Right atrium auricular region (tissue), 2 donors: ENCODE results near the gene KRT14. TPM values are rescaled to one million over a fixed set of nuclear protein-coding genes. Genes with fewer than 3 reads are reported as not detected.
"Not testable (repeated sequence)": the region's sequence is repeated elsewhere in the genome, so short reads cannot be mapped to it uniquely, and the experiment has no call there.

Source experiments
- DNase-seq: peaks from one replicate; pipeline ENCODE4 v3.0.0-alpha.2; 2019; ENCODE audit warnings: low spot score
- H3K27ac ChIP-seq, 2 donors: fragments of 200-600 bp; sonication (generic); 1 replicate in 1 of 2; 2 replicates in 1 of 2; pipeline ENCODE4 v1.5.1; 2016 to 2019
- H3K27me3 ChIP-seq, 2 donors: fragments of 200-600 bp; sonication (generic); one replicate each; pipeline versions ENCODE4 v1.5.1 to v1.6.0; 2017 to 2019
- H3K36me3 ChIP-seq: fragments of 200-600 bp; sonication (generic); one replicate; pipeline ENCODE4 v1.5.1; 2016
- H3K4me1 ChIP-seq, 2 donors: fragments of 200-600 bp; sonication (generic); one replicate each; pipeline versions ENCODE4 v1.5.1 to v1.6.0; 2017 to 2019
- H3K4me3 ChIP-seq, 2 donors: fragments of 200-600 bp; sonication (generic); 1 replicate in 1 of 2; 2 replicates in 1 of 2; pipeline ENCODE4 v1.5.1; 2017 to 2019; ENCODE audit warnings: mild to moderate bottlenecking in 1 of 2, moderate library complexity in 1 of 2
- H3K9me3 ChIP-seq, 2 donors: fragments of 200-600 bp; sonication (generic); one replicate each; pipeline ENCODE4 v1.5.1; 2019
- total RNA-seq, 2 donors: library from RNA; depleted of rRNA; stranded (reverse); fragments of >200 nt; gene quantifications; one replicate each; pipeline ENCODE4 v1.1.0, GENCODE V29; 2016
- TF ChIP-seq, protein P1 (sequence below), 2 donors: fragments of 200-600 bp; sonication (generic); IDR thresholded peaks; one replicate each; pipeline ENCODE4 v1.5.1; 2019; ENCODE audit warnings: antibody characterized with exemption in 2 of 2

Gene KRT14
- total RNA-seq, 2 donors from 2014 or later, result 20.3 TPM; not detected in 1

- DNase-seq, result no peak
- Histone ChIP-seq H3K36me3 (no peaks in the 10 kb centered on the region), H3K9me3 (peaks cover 5% of the 10 kb centered on the region in 2 donors), H3K4me1 (peaks cover 0 to 23% of the 10 kb centered on the region in 2 donors), H3K27ac (no peak overlapping the region), H3K4me3 (no peak overlapping the region), H3K27me3 (no peaks in the 10 kb centered on the region)
- TF ChIP-seq, protein P1, sequence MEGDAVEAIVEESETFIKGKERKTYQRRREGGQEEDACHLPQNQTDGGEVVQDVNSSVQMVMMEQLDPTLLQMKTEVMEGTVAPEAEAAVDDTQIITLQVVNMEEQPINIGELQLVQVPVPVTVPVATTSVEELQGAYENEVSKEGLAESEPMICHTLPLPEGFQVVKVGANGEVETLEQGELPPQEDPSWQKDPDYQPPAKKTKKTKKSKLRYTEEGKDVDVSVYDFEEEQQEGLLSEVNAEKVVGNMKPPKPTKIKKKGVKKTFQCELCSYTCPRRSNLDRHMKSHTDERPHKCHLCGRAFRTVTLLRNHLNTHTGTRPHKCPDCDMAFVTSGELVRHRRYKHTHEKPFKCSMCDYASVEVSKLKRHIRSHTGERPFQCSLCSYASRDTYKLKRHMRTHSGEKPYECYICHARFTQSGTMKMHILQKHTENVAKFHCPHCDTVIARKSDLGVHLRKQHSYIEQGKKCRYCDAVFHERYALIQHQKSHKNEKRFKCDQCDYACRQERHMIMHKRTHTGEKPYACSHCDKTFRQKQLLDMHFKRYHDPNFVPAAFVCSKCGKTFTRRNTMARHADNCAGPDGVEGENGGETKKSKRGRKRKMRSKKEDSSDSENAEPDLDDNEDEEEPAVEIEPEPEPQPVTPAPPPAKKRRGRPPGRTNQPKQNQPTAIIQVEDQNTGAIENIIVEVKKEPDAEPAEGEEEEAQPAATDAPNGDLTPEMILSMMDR (IDR thresholded peaks at IDR 0.05), result no peak
Measured at GRCh38 chr17:41544935-41545334, 41.8 kb downstream of the KRT14 start.

GRCh38 chr17:41544491-41544892 lies 42.2 kb downstream of the KRT14 start:
- Histone ChIP-seq H3K4me1 (peaks cover 0 to 20% of the 10 kb centered on the region in 2 donors), H3K27ac (no peak overlapping the region), H3K27me3 (no peaks in the 10 kb centered on the region), H3K36me3 (no peaks in the 10 kb centered on the region), H3K4me3 (no peak overlapping the region), H3K9me3 (peaks cover 5% of the 10 kb centered on the region in 2 donors)
- DNase-seq, result no peak
- TF ChIP-seq, protein P1 (IDR thresholded peaks at IDR 0.05), result no peak

DNA sequence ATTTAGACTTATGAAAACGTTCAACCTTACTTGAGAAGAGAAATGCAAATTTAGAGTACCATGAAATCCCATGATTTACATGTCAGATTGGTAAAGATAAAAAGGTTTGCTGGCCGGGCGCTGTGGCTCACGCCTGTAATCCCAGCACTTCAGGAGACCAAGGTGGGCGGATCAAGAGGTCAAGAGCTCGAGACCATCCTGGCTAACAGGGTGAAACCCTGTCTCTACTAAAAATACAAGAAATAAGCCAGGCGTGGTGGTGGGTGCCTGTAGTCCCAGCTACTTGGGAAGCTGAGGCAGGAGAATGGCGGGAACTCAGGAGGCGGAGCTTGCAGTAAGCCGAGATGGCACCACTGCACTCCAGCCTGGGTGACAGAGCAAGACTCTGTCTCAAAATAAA lies 43.9 kb downstream of the KRT14 start:
- H3K27me3 ChIP-seq, DNase-seq: not testable (repeated sequence)

GRCh38 chr17:41542357-41542756 lies 44.3 kb downstream of the KRT14 start:
- Histone ChIP-seq H3K4me3 (no peak overlapping the region), H3K4me1 (no peaks in the 10 kb centered on the region), H3K27ac (no peak overlapping the region), H3K9me3 (peaks cover 5% of the 10 kb centered on the region in 2 donors), H3K36me3 (no peaks in the 10 kb centered on the region), H3K27me3 (no peaks in the 10 kb centered on the region)
- DNase-seq, result no peak
- TF ChIP-seq, protein P1 (IDR thresholded peaks at IDR 0.05), result no peak

More for the DNA sequence above, 43.9 kb downstream of the KRT14 start:
- H3K9me3 ChIP-seq, H3K36me3 ChIP-seq, H3K4me1 ChIP-seq, H3K27ac ChIP-seq, H3K4me3 ChIP-seq: not testable (repeated sequence)

DNA sequence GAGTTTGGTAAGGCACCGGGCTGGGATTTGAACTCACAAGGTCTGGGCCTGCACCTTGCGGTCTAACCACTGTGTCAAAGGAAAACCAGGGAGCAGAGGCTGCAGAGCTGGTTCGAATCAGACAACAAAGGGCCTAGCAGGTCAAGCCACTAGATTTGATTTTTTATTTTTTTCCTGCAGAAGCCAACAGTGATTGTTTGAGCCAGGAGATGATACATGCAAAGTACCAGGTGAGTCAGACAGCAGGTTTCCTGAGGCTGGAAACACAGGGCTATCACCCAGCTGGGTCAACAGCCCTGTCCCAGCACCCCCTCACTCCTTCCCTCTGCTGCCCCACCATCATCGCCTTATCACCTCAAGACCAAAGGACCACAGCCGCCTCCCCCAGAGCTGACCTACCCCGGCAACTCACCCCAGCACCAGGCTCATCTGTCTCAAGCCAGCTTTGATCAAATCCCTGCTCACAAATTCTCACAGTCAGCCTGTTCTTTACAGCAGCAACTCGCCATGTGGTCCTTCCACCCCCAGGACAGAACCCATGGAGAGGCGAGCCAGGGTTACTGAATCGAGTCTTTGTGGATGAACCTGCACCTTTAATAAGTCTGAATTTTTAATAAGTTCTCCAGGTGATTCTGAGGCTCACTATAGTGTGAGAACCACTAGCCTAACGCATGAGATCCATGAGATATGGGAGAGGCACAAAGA lies 45.6 kb downstream of the KRT14 start:
- no peaks in the 10 kb centered on the region for H3K9me3 ChIP-seq
- H3K4me3 ChIP-seq, result no peak overlapping the region
- TF ChIP-seq, protein P1 (IDR thresholded peaks at IDR 0.05), result no peak
- no peaks in the 10 kb centered on the region for H3K27me3 ChIP-seq
- no peaks in the 10 kb centered on the region for H3K36me3 ChIP-seq
- DNase-seq, result no peak
- H3K27ac ChIP-seq, result no peak overlapping the region
- no peaks in the 10 kb centered on the region for H3K4me1 ChIP-seq

GRCh38 chr17:41539979-41540701 lies 46.6 kb downstream of the KRT14 start:
- H3K4me3 ChIP-seq, result no peak overlapping the region
- H3K27ac ChIP-seq, result no peak overlapping the region
- no peaks in the 10 kb centered on the region for H3K4me1 ChIP-seq
- H3K36me3 ChIP-seq, result no peaks in the 10 kb centered on the region
- H3K27me3 ChIP-seq, result no peaks in the 10 kb centered on the region
- no peaks in the 10 kb centered on the region for H3K9me3 ChIP-seq
- TF ChIP-seq, protein P1 (IDR thresholded peaks at IDR 0.05), result no peak
- no peak for DNase-seq
